Kidney (tissue), 14 donors: ENCODE measurements around the gene PHLDA1. TPM values are rescaled to one million over a fixed set of nuclear protein-coding genes. Genes with fewer than 3 reads are reported as not detected.

ENCODE experiments used
- DNase-seq, 5 donors: peaks; one replicate each; pipeline ENCODE4 v3.0.0-alpha.2; 2013 to 2020
- FAIRE-seq: peaks from 2 replicates; lab custom pipeline; 2012; peaks lifted over from hg19 to GRCh38; lab: Jason Lieb, UNC
- H3K27ac ChIP-seq, 2 donors: one replicate each; pipeline ENCODE4 v1.7.0; 2013; ENCODE audit warnings: low read depth in 2 of 2, low read length in 2 of 2, inconsistent platforms in 1 of 2
- H3K27me3 ChIP-seq: one replicate; pipeline ENCODE4 v1.7.1; 2013; ENCODE audit warnings: low read length, inconsistent platforms; ENCODE audit not compliant: control insufficient read depth, insufficient read depth
- H3K36me3 ChIP-seq, 3 donors: one replicate each; pipeline versions ENCODE4 v1.7.0 to v1.7.1; 2013; ENCODE audit warnings: low read length in 3 of 3, control low read depth in 1 of 3, inconsistent platforms in 1 of 3; ENCODE audit not compliant: insufficient read depth in 3 of 3, control insufficient read depth in 2 of 3
- H3K4me1 ChIP-seq, 3 donors: one replicate each; pipeline versions ENCODE4 v1.7.0 to v1.7.1; 2013; ENCODE audit warnings: low read length in 3 of 3, inconsistent platforms in 1 of 3, low read depth in 1 of 3; ENCODE audit not compliant: control insufficient read depth in 2 of 3, insufficient read depth in 2 of 3
- H3K4me3 ChIP-seq, 3 donors: one replicate each; pipeline versions ENCODE4 v1.7.0 to v1.8.1; 2013; ENCODE audit warnings: low read length in 3 of 3, control low read depth in 1 of 3, inconsistent platforms in 1 of 3
- H3K9ac ChIP-seq, 3 donors: one replicate each; pipeline versions ENCODE4 v1.7.0 to v1.7.1; 2013; ENCODE audit warnings: low read length in 3 of 3, control low read depth in 1 of 3, inconsistent platforms in 1 of 3
- H3K9me3 ChIP-seq, 3 donors: one replicate each; pipeline versions ENCODE4 v1.7.0 to v1.7.1; 2013; ENCODE audit warnings: low read length in 3 of 3, control low read depth in 1 of 3, inconsistent platforms in 1 of 3; ENCODE audit not compliant: control insufficient read depth in 2 of 3, insufficient read depth in 1 of 3
- intact Hi-C: fragments of 100-400 bp; cut with DNase I; formaldehyde crosslinking; loops from one replicate; pipeline ENCODE4 v1.11.1; 2022
- polyA plus RNA-seq: library from polyadenylated mRNA; stranded (reverse); fragments of 350-450 nt; fragmentation: Illumina TruSeq; extraction: RNeasy Lipid Tissue Mini Kit (QIAGEN cat#74804); gene quantifications from one replicate; pipeline ENCODE4 v1.2.3, GENCODE V29; 2014; ENCODE audit warnings: low read depth, low replicate concordance; ENCODE audit not compliant: insufficient read depth
- total RNA-seq: library from RNA; stranded (reverse); fragmentation: NEBNext Ultra II Directional; extraction: Animal tissue kit (Norgen Biotek cat#: 25700); gene quantifications from one replicate; pipeline ENCODE4 v1.2.1, GENCODE V29; 2021
- TF ChIP-seq, protein P1 (sequence below): IDR thresholded peaks from 3 replicates; pipeline ENCODE4 v1.5.1; 2012; ENCODE audit warnings: mild to moderate bottlenecking, moderate library complexity, borderline replicate concordance; ENCODE audit not compliant: insufficient read depth; ENCODE audit errors: extremely low read depth
- donor health status: control.
- donor health status: control.
- donor health status: control.
- donor health status: control.
- donor health status: control.
- donor health status: DM: yes; HTN: yes; CAD: no.
- donor health status: Normal renal cell carcinoma (clear cell type).

The PHLDA1 gene
- total and polyA plus RNA-seq, 2 donors from 2014 or later, result 9.5 to 15.3 TPM

DNA sequence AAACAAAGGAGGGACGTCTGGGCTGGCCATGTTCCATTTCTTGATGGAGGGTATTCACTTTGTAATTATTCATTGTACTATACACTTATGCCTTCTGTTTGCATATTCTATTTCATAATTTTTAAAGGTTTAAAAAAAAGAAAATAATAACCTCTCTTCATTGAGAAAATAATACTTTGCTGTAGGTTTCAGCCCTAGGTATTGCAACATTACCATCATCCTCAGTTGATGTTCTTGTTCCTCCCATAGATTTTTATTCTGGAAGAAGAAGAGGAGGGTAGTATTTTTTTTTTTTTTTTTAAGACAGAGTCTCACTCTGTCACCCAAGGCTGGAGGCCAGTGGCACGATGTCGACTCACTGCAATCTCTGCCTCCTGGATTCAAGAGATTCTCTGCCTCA, 54.7 kb downstream of the PHLDA1 start:
- H3K9ac ChIP-seq, result no peak overlapping the region
- H3K27ac ChIP-seq, result peak overlapping the region; percentile 68 to 83
- no peaks in the 10 kb centered on the region for H3K27me3 ChIP-seq
- FAIRE-seq (no peak), DNase-seq (no peak)
- H3K9me3 ChIP-seq, result no peaks in the 10 kb centered on the region
- H3K4me3 ChIP-seq, result no peak overlapping the region
- H3K4me1 ChIP-seq, result peaks cover 3 to 21% (median 13%) of the 10 kb centered on the region in 3 donors
- intact Hi-C loops, result no loop called here
- no peaks in the 10 kb centered on the region for H3K36me3 ChIP-seq
- TF ChIP-seq, protein P1, sequence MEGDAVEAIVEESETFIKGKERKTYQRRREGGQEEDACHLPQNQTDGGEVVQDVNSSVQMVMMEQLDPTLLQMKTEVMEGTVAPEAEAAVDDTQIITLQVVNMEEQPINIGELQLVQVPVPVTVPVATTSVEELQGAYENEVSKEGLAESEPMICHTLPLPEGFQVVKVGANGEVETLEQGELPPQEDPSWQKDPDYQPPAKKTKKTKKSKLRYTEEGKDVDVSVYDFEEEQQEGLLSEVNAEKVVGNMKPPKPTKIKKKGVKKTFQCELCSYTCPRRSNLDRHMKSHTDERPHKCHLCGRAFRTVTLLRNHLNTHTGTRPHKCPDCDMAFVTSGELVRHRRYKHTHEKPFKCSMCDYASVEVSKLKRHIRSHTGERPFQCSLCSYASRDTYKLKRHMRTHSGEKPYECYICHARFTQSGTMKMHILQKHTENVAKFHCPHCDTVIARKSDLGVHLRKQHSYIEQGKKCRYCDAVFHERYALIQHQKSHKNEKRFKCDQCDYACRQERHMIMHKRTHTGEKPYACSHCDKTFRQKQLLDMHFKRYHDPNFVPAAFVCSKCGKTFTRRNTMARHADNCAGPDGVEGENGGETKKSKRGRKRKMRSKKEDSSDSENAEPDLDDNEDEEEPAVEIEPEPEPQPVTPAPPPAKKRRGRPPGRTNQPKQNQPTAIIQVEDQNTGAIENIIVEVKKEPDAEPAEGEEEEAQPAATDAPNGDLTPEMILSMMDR, result no peak

DNA sequence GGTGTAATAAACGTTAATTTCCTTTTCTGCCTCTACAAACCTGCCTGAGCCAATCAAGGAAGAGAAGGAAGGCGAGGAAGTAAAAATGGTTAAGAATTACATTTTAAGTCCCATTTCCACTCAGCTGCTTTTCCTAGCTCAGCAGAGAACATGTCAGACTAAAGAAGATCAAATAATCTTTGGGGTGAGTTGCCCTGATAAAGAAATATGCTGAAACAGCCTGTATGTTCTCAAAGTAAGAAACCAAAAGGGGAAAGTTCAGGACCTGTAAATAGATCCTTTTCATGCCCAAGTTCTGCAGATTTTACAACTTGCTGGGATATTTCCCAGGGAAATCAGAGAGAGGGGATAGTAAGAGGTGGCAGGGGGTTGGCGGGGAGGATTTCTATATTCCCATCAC, 55.5 kb downstream of the PHLDA1 start:
- no peaks in the 10 kb centered on the region for H3K27me3 ChIP-seq
- FAIRE-seq (no peak), DNase-seq (no peak)
- no peaks in the 10 kb centered on the region for H3K9me3 ChIP-seq
- no peaks in the 10 kb centered on the region for H3K36me3 ChIP-seq
- H3K27ac ChIP-seq, result no peak overlapping the region
- TF ChIP-seq, protein P1, result no peak
- no peak overlapping the region for H3K9ac ChIP-seq
- intact Hi-C loops, result no loop called here
- H3K4me1 ChIP-seq, result peaks cover 3 to 21% (median 13%) of the 10 kb centered on the region in 3 donors
- no peak overlapping the region for H3K4me3 ChIP-seq

DNA sequence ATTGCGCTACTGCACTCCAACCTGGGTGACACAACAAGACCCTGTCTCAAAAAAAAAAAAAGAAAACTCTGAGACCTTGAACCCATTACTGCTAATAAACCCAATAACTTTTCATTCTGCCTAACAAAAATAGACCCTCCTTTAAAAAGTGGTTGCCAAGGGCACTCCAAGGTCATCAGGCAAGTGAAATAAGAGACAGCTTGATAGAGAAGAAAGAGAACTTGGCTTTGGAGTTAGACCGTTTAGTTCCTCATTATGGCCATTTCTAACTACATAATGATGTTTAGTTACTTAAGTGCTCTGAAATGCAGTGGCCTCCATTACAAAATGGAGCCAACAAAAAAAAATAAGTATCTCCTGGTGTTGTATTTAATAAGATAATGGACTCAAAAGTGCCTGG, 55.9 kb downstream of the PHLDA1 start:
- H3K9ac ChIP-seq, result no peak overlapping the region
- TF ChIP-seq, protein P1, result no peak
- no peaks in the 10 kb centered on the region for H3K27me3 ChIP-seq
- H3K36me3 ChIP-seq, result no peaks in the 10 kb centered on the region
- peaks cover 3 to 21% (median 13%) of the 10 kb centered on the region in 3 donors for H3K4me1 ChIP-seq
- intact Hi-C loops, result no loop called here
- no peaks in the 10 kb centered on the region for H3K9me3 ChIP-seq
- FAIRE-seq (no peak), DNase-seq (no peak)
- H3K4me3 ChIP-seq, result no peak overlapping the region
- no peak overlapping the region for H3K27ac ChIP-seq

Other genes with a start within 250 kb of the PHLDA1 start
- gene NAP1L1, start 52.9 kb upstream of the PHLDA1 start, total RNA-seq, result 288 TPM
- 180 TPM for gene NAP1L1, start 52.9 kb upstream of the PHLDA1 start, polyA plus RNA-seq